NCI-H2227 (cell line): Measurements from ENCODE around the gene PAX2.

ENCODE experiments used
- DNase-seq: peaks from one replicate; lab custom pipeline; 2025; ENCODE audit not compliant: unreplicated experiment; lab: John Stamatoyannopoulos, UW

PAX2 gene

DNA sequence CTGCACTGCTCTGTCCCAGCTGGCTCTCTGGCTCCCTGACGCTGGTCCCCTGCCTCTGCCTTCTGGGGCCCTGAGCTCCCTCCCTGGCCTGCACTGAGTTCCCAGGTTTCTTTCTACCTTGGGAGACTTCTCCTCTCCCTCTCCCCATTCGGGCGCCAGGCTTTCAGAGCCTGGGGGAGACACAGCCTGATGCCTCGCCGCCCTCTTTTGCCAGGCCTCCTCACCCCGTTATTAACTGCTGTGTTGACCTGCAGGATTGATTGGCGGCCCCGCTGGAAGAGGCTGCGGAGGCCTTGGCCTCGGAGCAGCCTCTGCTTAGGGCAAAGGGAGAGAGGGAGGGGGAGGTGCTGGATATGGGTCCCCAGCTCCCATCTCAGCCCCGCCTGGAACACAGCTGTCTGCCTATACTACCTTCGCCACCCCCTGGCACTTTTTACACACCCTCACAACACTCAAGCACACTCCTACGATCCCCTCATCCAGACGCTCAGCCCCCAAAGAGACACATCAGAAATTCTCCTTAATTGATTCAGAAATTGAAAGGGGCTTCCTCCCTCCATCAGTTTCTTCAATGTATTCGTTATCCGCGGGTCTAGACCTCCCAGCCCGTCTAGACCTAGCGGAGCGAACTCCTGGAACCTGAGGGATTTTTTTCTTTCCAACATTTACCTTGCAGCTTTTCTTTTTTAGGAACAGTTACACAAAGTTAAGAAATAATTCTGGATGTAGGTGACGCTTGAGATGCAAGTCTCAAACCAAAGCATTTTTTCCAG lies 7.1 kb upstream of the PAX2 start:
- DNase-seq: no peak

DNA sequence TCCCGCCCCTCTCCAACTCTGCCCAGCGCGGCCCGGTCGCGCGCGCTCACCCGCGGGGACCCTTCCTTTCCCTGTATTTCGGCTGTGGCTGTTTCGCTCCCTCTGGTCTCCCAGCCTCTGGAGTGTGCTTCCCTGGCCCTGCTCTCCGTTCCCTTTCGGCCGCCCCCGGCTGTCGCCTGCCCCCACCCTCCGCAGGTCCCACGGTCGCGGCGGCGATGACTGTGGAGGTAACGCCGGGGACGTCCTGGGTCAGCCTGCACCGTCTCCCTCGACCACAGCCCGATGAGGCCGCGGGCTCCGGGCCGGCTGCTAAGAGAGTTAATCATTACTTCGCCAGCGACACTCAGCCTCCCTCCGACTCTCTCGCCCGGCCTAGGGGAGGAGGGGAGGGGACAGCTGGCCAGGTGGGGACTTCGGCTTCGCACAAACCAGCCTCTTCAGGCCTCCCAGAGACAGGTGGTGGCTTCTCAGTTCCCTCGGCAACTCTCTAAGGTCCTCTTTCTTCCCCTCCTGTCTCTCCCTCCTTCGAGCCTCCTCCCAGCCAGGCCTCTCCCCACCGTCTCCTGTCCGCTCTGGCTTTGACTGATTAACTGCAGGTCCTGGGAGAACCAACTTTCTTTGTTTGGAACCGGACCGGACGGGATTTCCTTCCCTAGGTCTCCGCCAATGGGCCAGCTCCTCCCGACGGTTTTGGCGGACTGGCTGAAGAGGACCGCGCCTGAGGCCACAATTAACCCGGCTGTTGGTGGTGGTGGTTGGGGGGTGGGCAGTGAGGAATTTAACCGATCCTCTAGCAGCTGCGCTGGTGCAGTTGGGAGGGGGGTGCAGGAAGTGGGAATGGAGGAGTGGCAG lies 5.6 kb upstream of the PAX2 start:
- DNase-seq: no peak

DNA sequence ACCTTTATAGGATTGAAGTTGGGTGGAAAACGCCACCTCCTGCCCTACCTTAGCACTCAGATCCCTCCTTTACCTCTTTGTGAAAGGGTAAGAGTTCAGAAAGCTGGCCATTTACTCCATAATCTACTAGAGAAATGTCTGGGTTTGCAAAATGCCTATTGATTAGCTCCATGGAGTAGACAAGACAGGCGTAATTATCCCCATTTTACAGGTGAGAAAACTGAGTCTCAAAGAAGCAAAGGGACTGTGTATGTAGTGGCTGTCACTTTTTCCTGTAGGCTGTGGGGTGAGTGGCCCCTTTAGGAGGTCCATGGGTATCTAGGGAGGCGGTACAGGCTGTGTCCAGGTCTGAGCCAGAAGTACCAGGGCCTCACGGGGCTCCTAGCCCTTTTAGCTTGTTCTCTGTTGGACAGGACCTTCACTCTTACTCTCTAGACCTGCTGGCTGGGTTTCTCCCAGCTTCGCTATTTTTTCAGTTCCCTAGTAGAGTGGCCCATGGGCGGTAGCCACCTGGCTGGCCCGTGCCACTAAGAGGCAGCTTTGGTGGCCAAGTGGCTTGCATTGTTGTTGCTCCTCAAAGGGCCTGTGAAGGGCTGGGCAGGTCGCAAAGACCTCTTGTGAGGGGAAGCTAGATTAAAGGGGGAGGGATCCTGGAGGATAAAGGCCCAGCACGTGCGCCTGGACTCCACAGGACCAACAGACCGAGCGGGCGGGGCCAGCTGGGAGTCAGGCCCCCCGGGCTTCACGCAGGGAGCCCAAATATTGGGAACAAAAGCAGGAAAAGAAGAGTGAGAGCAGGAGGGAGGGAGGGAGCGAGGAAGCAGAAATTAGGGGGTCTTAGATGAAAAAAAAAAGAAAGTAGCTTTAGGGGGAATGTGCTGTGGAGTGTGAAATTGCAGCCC lies 4.7 kb upstream of the PAX2 start:
- no peak for DNase-seq

DNA sequence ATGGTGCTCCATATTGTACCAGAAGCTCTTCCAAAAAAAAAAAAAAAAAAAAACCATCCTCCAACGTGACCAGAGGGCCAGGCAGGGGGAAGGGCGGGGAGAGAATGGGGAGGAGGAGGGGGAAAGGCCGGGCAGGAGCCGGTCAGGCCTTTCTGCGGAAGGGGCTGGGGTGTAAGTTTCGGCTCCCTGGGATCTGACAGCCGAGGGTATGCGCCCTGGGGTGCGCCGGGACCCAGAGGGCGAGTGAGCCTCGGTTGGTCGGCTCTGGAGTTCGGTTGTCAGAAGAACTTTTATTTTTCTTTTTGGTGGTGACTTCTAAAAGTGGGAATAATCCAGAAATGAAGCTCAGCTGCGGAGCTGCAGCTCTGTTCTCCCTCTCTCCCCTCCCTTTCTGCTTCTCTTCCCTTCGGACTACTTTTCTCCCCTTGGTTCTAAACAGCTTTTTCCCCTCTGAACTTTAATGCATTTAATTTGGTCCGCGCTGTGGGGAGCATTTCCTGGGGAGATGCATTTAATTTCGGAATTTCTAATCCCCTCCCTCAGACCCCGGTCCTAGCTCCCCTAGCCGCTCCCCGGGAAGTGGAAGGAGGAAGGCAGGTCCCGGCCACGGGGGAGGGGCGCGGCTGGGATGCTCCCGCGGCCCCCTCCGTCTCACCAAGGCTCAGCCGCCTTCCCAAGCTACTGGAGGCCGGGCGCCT lies 3.9 kb upstream of the PAX2 start:
- DNase-seq: no peak

- DNase-seq: no peak
Measured at GRCh38 chr10:100742076-100742771, 3.2 kb upstream of the PAX2 start.

DNA sequence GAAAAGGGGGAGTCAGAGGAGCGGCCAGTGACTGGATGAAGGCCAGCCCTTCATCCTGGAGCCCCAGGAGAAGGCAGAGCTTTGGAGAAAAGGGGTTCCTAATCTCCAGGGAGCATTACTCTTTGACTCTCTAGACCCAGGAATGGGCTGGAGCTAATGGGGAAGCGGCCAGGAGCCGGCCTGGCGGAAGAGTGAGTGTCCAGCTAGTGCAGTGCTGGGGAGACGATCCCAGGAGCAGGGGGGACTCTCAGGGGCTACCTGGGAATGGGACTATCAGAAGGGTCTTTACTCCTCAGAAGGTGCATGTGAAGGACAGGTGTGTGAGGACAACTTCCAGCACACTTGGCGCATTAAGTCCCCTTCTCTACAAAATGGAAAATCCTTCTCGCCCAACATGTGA lies 2.4 kb upstream of the PAX2 start:
- no peak for DNase-seq

GRCh38 chr10:100743626-100744135 lies 1.7 kb upstream of the PAX2 start:
- DNase-seq: peak; percentile 35

GRCh38 chr10:100744136-100744986 lies 1.0 kb upstream of the PAX2 start:
- DNase-seq: peak; percentile 37

DNA sequence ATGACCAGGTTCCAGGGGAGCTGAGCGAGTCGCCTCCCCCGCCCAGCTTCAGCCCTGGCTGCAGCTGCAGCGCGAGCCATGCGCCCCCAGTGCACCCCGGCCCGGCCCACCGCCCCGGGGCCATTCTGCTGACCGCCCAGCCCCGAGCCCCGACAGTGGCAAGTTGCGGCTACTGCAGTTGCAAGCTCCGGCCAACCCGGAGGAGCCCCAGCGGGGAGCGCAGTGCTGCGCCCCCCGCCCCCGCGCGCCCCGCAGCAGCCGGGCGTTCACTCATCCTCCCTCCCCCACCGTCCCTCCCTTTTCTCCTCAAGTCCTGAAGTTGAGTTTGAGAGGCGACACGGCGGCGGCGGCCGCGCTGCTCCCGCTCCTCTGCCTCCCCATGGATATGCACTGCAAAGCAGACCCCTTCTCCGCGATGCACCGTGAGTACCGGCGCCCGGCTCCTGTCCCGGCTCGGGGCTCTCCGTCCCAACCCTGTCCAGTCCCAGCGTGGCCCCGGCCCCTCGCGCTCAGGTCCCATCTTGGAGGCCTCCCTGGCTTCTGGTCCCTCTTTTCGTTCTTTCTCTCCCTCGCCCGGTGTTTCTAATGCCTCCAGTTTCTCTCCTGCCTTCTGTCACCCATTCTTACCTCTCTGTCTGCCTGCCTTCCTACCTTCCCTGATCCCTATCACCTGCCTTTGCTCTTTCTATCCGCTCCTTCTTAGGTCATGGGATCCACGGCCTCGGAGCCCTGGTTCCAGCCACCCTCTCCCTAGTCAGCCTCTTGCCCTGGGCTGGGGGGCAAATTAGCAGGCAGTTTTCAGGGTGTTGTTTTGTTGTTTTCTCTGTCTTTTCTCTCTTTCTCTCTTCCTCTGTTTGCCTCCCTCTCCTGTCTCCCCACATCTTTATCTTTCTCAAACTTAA lies 751 bp downstream of the PAX2 start:
- no peak for DNase-seq

GRCh38 chr10:100746784-100747455 lies 1.5 kb downstream of the PAX2 start:
- DNase-seq: no peak

GRCh38 chr10:100747456-100748230 lies 2.3 kb downstream of the PAX2 start:
- no peak for DNase-seq

DNA sequence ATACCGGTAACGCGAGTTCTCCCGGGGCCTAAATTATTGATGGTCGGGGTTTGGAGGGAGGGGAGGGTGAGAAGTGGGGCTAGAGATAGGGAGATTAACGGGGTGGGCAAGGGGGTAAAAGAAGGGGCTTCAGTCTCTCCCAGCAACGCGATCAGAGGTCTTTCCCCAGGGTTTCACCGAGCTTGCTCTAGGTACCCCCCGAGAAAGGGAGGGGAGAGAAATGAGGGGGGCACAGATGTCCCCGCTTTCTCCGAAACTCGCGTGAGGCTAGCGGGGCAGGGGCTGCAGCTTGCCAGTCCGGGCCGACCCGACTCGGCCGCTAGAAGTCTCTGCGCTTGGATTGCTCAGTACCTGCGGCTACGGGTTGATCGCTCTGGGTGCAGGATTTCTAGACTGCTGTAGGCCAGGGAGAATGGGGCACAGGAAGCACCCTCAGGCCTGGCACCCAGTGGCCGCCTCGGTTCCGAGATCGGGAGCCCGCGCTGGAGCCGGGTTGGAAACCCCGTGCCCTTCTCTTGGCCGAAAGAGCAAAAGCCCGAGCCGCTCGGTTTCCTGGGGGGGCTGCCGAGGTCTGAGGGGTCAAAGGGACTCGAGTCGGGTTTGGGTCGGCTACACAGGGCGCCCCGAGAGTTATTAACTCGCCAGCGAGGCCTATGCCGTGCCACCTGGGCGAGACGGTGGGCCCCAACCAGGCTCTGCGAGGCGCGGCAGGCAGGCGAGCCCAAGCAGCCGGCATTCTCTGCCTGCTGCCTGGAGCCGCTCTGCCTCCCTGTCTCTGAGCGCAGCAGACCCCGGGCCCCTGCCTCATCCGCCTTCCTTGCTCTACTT lies 3.1 kb downstream of the PAX2 start:
- no peak for DNase-seq

- DNase-seq: no peak
Measured at GRCh38 chr10:100749059-100749308, 3.6 kb downstream of the PAX2 start.

- DNase-seq: no peak
Measured at GRCh38 chr10:100749309-100750217, 4.2 kb downstream of the PAX2 start.
